Sigmoid colon (tissue), 4 donors: Measurements from ENCODE around the gene ACTR1B.

ENCODE experiments used
- POLR2A ChIP-seq, 2 donors: fragments of 450-650 bp; IDR thresholded peaks; one replicate each; pipeline ENCODE4 v1.6.1; 2016; ENCODE audit warnings: antibody characterized with exemption in 2 of 2, mild to moderate bottlenecking in 2 of 2, moderate library complexity in 2 of 2
- POLR2AphosphoS5 ChIP-seq, 4 donors: sonication (generic); formaldehyde crosslinking; IDR thresholded peaks; one replicate each; pipeline ENCODE4 v1.6.1; 2017; ENCODE audit warnings: antibody characterized with exemption in 4 of 4
- TF ChIP-seq, protein P1 (sequence below), 4 experiments: fragments of 450-650 bp in 3 of 4; fragments of 200-600 bp in 1 of 4; IDR thresholded peaks; one replicate each; pipeline ENCODE4 v1.5.1; 2016 to 2019; ENCODE audit warnings: antibody characterized with exemption in 4 of 4, mild to moderate bottlenecking in 3 of 4, moderate library complexity in 2 of 4

GRCh38 chr2:97695744-97696143, 31.9 kb upstream of the ACTR1B start:
- TF ChIP-seq, protein P1, sequence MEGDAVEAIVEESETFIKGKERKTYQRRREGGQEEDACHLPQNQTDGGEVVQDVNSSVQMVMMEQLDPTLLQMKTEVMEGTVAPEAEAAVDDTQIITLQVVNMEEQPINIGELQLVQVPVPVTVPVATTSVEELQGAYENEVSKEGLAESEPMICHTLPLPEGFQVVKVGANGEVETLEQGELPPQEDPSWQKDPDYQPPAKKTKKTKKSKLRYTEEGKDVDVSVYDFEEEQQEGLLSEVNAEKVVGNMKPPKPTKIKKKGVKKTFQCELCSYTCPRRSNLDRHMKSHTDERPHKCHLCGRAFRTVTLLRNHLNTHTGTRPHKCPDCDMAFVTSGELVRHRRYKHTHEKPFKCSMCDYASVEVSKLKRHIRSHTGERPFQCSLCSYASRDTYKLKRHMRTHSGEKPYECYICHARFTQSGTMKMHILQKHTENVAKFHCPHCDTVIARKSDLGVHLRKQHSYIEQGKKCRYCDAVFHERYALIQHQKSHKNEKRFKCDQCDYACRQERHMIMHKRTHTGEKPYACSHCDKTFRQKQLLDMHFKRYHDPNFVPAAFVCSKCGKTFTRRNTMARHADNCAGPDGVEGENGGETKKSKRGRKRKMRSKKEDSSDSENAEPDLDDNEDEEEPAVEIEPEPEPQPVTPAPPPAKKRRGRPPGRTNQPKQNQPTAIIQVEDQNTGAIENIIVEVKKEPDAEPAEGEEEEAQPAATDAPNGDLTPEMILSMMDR (IDR thresholded peaks at IDR 0.05): no peak
- TF ChIP-seq POLR2AphosphoS5 (IDR thresholded peaks at IDR 0.05): no peak
- TF ChIP-seq POLR2A (IDR thresholded peaks at IDR 0.05): no peak
